Measurements from ENCODE around the gene SLC7A6. TPM values are rescaled to one million over a fixed set of nuclear protein-coding genes. Genes with fewer than 3 reads are reported as not detected.
A peak's percentile ranks its signal among the peaks of the same experiment; 100 is the strongest.

SLC7A6 gene
- total and polyA plus RNA-seq, 2 of the 13 experiments (the other 11 are each of a cell fraction or from before 2014, with no cell fraction given): 35.8 to 70.8 TPM

DNA sequence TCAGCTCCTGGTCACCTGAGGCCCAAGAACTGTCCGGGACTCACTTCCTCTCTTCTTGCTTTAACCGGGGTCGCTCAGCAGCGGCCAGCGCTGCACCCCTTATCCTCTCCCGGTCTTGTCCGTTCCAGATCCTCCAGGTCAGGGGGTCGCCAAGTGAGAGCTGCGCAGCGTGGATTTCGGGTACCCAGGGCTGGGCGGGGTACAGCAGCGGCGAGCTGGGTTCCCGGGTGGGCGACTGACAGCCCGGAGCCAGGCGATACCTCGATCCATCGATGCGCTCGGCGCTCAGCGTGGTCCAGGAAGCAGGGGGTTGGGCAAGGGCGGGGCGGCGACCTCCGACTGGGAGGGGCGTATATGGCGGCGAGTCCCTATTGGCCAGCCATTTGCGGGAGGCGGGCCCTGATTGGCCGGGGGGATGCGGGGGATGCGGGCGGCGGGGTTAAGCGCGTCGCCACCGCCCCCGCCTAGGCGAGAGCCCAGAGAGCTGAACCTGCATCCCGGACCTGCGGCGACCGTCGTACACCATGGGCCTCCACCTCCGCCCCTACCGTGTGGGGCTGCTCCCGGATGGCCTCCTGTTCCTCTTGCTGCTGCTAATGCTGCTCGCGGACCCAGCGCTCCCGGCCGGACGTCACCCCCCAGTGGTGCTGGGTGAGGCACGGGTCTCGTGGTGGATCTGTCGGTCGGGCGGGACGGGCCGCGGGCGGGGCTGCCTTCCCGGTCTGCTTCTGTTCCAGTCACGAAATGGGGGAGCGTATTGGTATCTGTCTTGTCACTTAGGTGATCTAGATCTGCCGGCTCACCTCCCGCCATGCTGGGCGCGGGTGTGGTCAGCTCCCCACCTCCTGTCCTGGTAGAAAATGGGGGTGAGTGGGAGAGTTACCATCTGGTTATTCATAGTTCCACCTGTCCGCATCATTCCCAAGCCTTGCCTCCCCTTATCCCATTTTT is 19.1 kb upstream of the SLC7A6 start, which contains the start of gene PLA2G15 (continued):
- no peak for TF ChIP-seq HNF1A (IDR thresholded peaks at IDR 0.05; ENCODE audit: low read depth)
- TF ChIP-seq HNF1A (CRISPR knock-in tag; IDR thresholded peaks at IDR 0.05; ENCODE audit: borderline replicate concordance): peak; percentile 35; the same call in 1 of the 2 replicates
- TF ChIP-seq ZNF335 (CRISPR knock-in tag; IDR thresholded peaks at IDR 0.05): peak; percentile 73
- TF ChIP-seq ZBTB42 (CRISPR knock-in tag; IDR thresholded peaks at IDR 0.05): peak; percentile 74; the same call in 1 of the 2 replicates
- TF ChIP-seq MAFK (conservative IDR thresholded peaks at IDR 0.05 in 1 of 2, IDR thresholded peaks at IDR 0.05 in 1 of 2; ENCODE audit: low read length in 2 of 2): no peak
- no peak for TF ChIP-seq ZSCAN9 (CRISPR knock-in tag; IDR thresholded peaks at IDR 0.05; ENCODE audit: borderline replicate concordance)
- TF ChIP-seq ZNF460 (CRISPR knock-in tag; IDR thresholded peaks at IDR 0.05; ENCODE audit: borderline replicate concordance): no peak; the same call in 1 of the 2 replicates
- TF ChIP-seq RELA (CRISPR knock-in tag; IDR thresholded peaks at IDR 0.05): no peak; the same call in 1 of the 2 replicates
- TF ChIP-seq MYNN (CRISPR knock-in tag; IDR thresholded peaks at IDR 0.05; ENCODE audit: low read depth): no peak
- TF ChIP-seq ZNF441 (CRISPR knock-in tag; IDR thresholded peaks at IDR 0.05; ENCODE audit: borderline replicate concordance): 0 out of 2 replicates have a peak, but pooled peaks have one; percentile 28
- no peak for TF ChIP-seq ZNF775 (CRISPR knock-in tag; IDR thresholded peaks at IDR 0.05; ENCODE audit: borderline replicate concordance)
- peak; percentile 81 for TF ChIP-seq PHF8 (CRISPR knock-in tag; IDR thresholded peaks at IDR 0.05)
- TF ChIP-seq HMG20A (CRISPR knock-in tag; IDR thresholded peaks at IDR 0.05; ENCODE audit: borderline replicate concordance): 0 out of 2 replicates have a peak, but pooled peaks have one; percentile 34
- no peak for TF ChIP-seq ZSCAN12 (CRISPR knock-in tag; IDR thresholded peaks at IDR 0.05)
- peak; percentile 96 for TF ChIP-seq SAP130 (CRISPR knock-in tag; IDR thresholded peaks at IDR 0.05; ENCODE audit: low read depth)
- TF ChIP-seq, protein P1, sequence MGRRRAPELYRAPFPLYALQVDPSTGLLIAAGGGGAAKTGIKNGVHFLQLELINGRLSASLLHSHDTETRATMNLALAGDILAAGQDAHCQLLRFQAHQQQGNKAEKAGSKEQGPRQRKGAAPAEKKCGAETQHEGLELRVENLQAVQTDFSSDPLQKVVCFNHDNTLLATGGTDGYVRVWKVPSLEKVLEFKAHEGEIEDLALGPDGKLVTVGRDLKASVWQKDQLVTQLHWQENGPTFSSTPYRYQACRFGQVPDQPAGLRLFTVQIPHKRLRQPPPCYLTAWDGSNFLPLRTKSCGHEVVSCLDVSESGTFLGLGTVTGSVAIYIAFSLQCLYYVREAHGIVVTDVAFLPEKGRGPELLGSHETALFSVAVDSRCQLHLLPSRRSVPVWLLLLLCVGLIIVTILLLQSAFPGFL (CRISPR knock-in tag; IDR thresholded peaks at IDR 0.05): no peak
- TF ChIP-seq, protein P2, sequence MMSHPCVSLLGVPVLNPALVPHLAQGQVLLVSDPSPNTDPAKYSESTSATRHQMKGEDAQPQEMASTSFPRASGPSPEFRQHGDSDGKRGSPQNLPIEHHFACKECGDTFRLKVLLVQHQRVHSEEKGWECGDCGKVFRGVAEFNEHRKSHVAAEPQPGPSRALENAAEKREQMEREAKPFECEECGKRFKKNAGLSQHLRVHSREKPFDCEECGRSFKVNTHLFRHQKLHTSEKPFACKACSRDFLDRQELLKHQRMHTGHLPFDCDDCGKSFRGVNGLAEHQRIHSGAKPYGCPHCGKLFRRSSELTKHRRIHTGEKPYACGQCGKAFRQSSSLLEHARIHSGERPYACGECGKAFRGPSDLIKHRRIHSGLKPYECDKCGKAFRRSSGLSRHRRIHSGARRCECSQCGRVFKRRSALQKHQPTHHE (CRISPR knock-in tag; IDR thresholded peaks at IDR 0.05; ENCODE audit: borderline replicate concordance): peak; percentile 89
- no peak for TF ChIP-seq NFRKB (IDR thresholded peaks at IDR 0.05)
- no peak for TF ChIP-seq ATRX (CRISPR knock-in tag; IDR thresholded peaks at IDR 0.05; ENCODE audit: borderline replicate concordance)
- no peak; the same call in 1 of the 2 replicates for TF ChIP-seq HES4 (CRISPR knock-in tag; IDR thresholded peaks at IDR 0.05; ENCODE audit: borderline replicate concordance)
- peak; percentile 76; the same call in 1 of the 2 replicates for TF ChIP-seq ZC3H13 (CRISPR knock-in tag; IDR thresholded peaks at IDR 0.05)
